Hepatocyte (in vitro differentiated cells): ENCODE data around the gene TRIM3. TPM values are rescaled to one million over a fixed set of nuclear protein-coding genes. Genes with fewer than 3 reads are reported as not detected.

ENCODE experiments used
- DNase-seq: peaks from one replicate; pipeline ENCODE4 v3.0.0-alpha.2; 2016; ENCODE audit warnings: low spot score
- H2AFZ ChIP-seq: fragments of 200-600 bp; sonication (generic); 2 replicates; pipeline ENCODE4 v1.6.0; 2016; ENCODE audit warnings: antibody characterized with exemption, mild to moderate bottlenecking
- H3K27ac ChIP-seq: fragments of 200-600 bp; sonication (generic); 2 replicates; pipeline ENCODE4 v1.5.1; 2016; ENCODE audit warnings: mild to moderate bottlenecking
- H3K27me3 ChIP-seq: fragments of 200-600 bp; sonication (generic); 2 replicates; pipeline ENCODE4 v1.6.1; 2016
- H3K36me3 ChIP-seq: fragments of 200-600 bp; sonication (generic); replicated peaks from 2 replicates; pipeline ENCODE4 v1.5.1; 2016; ENCODE audit warnings: low read depth; ENCODE audit not compliant: insufficient read depth
- H3K4me1 ChIP-seq: fragments of 200-600 bp; sonication (generic); 2 replicates; pipeline ENCODE4 v1.5.1; 2016; ENCODE audit warnings: mild to moderate bottlenecking, moderate library complexity; ENCODE audit not compliant: insufficient read depth
- H3K4me2 ChIP-seq: fragments of 200-600 bp; sonication (generic); 2 replicates; pipeline ENCODE4 v1.6.0; 2016
- H3K4me3 ChIP-seq: fragments of 200-600 bp; sonication (generic); 2 replicates; pipeline ENCODE4 v1.5.1; 2016; ENCODE audit warnings: mild to moderate bottlenecking
- H3K79me2 ChIP-seq: fragments of 200-600 bp; sonication (generic); 2 replicates; pipeline ENCODE4 v1.6.0; 2017; ENCODE audit warnings: mild to moderate bottlenecking
- H3K9me2 ChIP-seq: fragments of 200-600 bp; sonication (generic); replicated peaks from 2 replicates; pipeline ENCODE4 v1.6.0; 2017; ENCODE audit warnings: mild to moderate bottlenecking; ENCODE audit not compliant: insufficient read depth
- H3K9me3 ChIP-seq: fragments of 200-600 bp; sonication (generic); 2 replicates; pipeline ENCODE4 v1.5.1; 2016; ENCODE audit warnings: low read depth, mild to moderate bottlenecking
- H4K20me1 ChIP-seq: fragments of 200-600 bp; sonication (generic); 2 replicates; pipeline ENCODE4 v1.6.0; 2016; ENCODE audit warnings: mild to moderate bottlenecking; ENCODE audit not compliant: insufficient read depth, poor library complexity, severe bottlenecking
- EZH2 ChIP-seq: fragments of 200-600 bp; sonication (generic); IDR thresholded peaks from 2 replicates; pipeline ENCODE4 v1.6.1; 2016; ENCODE audit warnings: antibody characterized with exemption, mild to moderate bottlenecking, borderline replicate concordance
- EZH2phosphoT487 ChIP-seq: fragments of 200-600 bp; sonication (generic); IDR thresholded peaks from one replicate; pipeline ENCODE4 v1.6.1; 2018; ENCODE audit warnings: antibody characterized with exemption, mild to moderate bottlenecking, low read depth, moderate library complexity; ENCODE audit not compliant: unreplicated experiment, severe bottlenecking
- WGBS: methylation state at CpG from one replicate; pipeline ENCODE4 v1.1.6; 2016; ENCODE audit warnings: low lambda C conversion rate; ENCODE audit errors: missing lambda C conversion rate; 5-methylcytosine and 5-hydroxymethylcytosine counted together
- polyA plus RNA-seq: library from polyadenylated mRNA; unstranded; fragments of >200 nt; fragmentation: Nextera tagmentation; extraction: Ambion mirVana; gene quantifications from 2 replicates; pipeline ENCODE4 v1.2.1, GENCODE V29; 2016
- total RNA-seq: library from RNA; depleted of rRNA; stranded (reverse); fragments of >200 nt; gene quantifications from 2 replicates; pipeline ENCODE4 v1.2.3, GENCODE V29; 2014
- TF ChIP-seq, protein P1 (sequence below): fragments of 200-600 bp; sonication (generic); IDR thresholded peaks from 2 replicates; pipeline ENCODE4 v1.5.1; 2016; ENCODE audit warnings: antibody characterized with exemption, mild to moderate bottlenecking; ENCODE audit not compliant: poor library complexity

Gene TRIM3
- total and polyA plus RNA-seq, 2 experiments from 2014 or later = 26.2 to 35.5 TPM

DNA sequence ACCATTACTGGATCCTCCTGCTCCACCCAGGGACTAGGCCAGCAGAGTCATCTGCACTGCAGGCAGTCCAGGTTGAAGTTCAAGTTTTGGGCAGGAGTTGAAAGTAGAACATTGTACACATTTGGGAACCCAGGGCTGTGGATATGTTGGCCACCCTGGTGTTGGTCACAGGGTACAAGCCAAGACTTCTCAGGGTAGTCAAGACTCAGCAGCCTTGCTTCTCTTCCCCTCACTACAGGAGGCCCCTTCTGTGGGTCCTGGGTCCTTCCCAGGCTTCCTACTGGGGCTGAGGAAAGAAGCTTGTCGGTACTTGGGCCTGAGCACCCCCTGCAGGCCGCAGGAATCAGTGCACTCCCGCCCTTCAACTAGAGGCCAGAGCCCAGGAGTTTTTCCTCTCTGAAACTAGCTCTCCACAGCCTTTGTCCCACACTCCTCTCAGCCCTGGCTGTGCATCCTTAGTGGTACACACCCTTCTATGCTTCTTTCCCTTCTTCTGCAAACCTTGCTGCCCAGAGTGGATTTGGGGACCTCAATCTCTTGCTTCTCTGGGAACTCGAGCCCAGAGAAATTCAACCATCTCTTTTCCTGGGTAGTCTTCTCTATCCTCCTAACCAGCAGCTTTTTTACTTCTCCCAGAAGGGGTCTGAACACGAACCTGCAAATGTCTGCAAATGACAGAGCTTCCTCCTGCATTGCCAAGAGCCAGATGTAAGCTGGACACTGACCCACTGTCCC is 30.3 kb downstream of the TRIM3 start:
- WGBS = 43% methylated on average over 5 of the region's 5 CpGs
- DNase-seq = peak; percentile 74
- H3K27ac ChIP-seq = no peak overlapping the region
- H3K4me3 ChIP-seq = no peak overlapping the region
- peaks cover 20% of the 10 kb centered on the region for H3K4me1 ChIP-seq
- H3K9me2 ChIP-seq = no peaks in the 10 kb centered on the region
- H3K4me2 ChIP-seq = no peak overlapping the region
- H3K27me3 ChIP-seq = no peaks in the 10 kb centered on the region
- H3K9me3 ChIP-seq = no peaks in the 10 kb centered on the region
- TF ChIP-seq EZH2phosphoT487 = no peak
- TF ChIP-seq, protein P1, sequence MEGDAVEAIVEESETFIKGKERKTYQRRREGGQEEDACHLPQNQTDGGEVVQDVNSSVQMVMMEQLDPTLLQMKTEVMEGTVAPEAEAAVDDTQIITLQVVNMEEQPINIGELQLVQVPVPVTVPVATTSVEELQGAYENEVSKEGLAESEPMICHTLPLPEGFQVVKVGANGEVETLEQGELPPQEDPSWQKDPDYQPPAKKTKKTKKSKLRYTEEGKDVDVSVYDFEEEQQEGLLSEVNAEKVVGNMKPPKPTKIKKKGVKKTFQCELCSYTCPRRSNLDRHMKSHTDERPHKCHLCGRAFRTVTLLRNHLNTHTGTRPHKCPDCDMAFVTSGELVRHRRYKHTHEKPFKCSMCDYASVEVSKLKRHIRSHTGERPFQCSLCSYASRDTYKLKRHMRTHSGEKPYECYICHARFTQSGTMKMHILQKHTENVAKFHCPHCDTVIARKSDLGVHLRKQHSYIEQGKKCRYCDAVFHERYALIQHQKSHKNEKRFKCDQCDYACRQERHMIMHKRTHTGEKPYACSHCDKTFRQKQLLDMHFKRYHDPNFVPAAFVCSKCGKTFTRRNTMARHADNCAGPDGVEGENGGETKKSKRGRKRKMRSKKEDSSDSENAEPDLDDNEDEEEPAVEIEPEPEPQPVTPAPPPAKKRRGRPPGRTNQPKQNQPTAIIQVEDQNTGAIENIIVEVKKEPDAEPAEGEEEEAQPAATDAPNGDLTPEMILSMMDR = peak; percentile 67
- no peaks in the 10 kb centered on the region for H3K36me3 ChIP-seq
- H2AFZ ChIP-seq = no peak overlapping the region
- no peaks in the 10 kb centered on the region for H4K20me1 ChIP-seq
- no peaks in the 10 kb centered on the region for H3K79me2 ChIP-seq

DNA sequence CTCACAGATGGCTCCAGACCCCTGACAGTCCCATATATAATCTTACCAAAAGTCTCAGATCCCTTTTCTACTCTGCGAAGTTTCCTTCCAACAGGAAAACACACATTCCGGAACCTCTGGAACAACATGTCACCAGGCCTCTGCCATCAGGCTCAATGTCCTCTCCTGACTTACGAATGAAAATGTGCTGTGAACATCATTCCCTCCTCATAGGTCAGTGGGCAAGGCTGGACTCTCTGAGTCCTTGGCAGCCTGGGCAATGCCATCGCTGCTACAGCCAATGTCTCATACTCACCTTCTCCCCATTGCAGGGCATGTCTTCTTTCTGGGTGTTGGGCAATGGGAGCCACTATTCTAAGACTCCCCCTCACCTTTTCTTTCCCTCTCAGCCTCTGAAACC is 31.3 kb downstream of the TRIM3 start:
- TF ChIP-seq EZH2phosphoT487 (no peak), EZH2 (no peak)
- TF ChIP-seq, protein P1 = no peak
- H2AFZ ChIP-seq = no peak overlapping the region
- H3K4me1 ChIP-seq = peaks cover 20% of the 10 kb centered on the region
- H3K27ac ChIP-seq = no peak overlapping the region
- H3K9me2 ChIP-seq = no peaks in the 10 kb centered on the region
- H3K27me3 ChIP-seq = no peaks in the 10 kb centered on the region
- H3K9me3 ChIP-seq = no peaks in the 10 kb centered on the region
- WGBS = 95% methylated on average over 4 of the region's 4 CpGs
- H3K79me2 ChIP-seq = no peaks in the 10 kb centered on the region
- H3K4me3 ChIP-seq = no peak overlapping the region
- no peaks in the 10 kb centered on the region for H4K20me1 ChIP-seq
- no peaks in the 10 kb centered on the region for H3K36me3 ChIP-seq
- H3K4me2 ChIP-seq = no peak overlapping the region
- DNase-seq = no peak

DNA sequence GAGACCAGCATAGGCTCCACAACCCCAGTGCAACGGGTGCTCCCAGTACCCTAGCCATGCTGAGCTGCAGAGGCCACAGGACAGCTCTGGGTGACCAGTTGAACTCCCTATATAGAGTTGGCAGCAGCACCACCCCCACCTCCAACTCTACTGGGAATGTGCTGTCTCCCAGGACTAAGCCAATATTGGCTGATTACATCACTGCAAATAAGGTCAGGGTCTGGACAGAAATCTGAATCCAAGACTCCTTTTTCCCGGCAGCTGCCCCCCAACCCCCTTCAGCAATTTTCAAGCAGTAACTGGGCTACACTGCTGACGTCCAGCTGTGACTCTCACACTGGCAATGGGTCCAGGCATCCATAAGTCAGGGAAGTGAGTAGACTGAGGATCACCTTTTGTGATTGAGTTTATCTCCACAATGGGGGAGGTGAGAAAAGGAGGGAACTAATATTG is 32.8 kb downstream of the TRIM3 start, which contains the start of gene HPX:
TSS of gene HPX (minus strand) at position 82 of the 453 bp plus-strand sequence. CDS start at position 58, 24 bp downstream.
- DNase-seq = no peak

More for the DNA sequence above, 32.8 kb downstream of the TRIM3 start, which contains the start of gene HPX:
- Histone ChIP-seq H3K4me1 (peaks cover 20% of the 10 kb centered on the region), H3K27me3 (no peaks in the 10 kb centered on the region), H2AFZ (no peak within 1 kb of the TSS), H3K36me3 (no peaks in the 10 kb centered on the region), H3K4me3 (no peak within 1 kb of the TSS), H3K27ac (peak within 1 kb of the TSS; percentile 17), H3K79me2 (no peaks in the 10 kb centered on the region), H3K9me3 (no peaks in the 10 kb centered on the region), H3K9me2 (no peaks in the 10 kb centered on the region), H3K4me2 (peak within 1 kb of the TSS; percentile 68), H4K20me1 (no peaks in the 10 kb centered on the region)
- TF ChIP-seq, protein P1 = no peak
- TF ChIP-seq EZH2 (no peak), EZH2phosphoT487 (no peak)
- 45% methylated on average over 3 of the region's 3 CpGs for WGBS
